Pancreas (tissue), 10 donors: ENCODE data around the gene MYH6. TPM values are rescaled to one million over a fixed set of nuclear protein-coding genes. Genes with fewer than 3 reads are reported as not detected.
A peak's percentile ranks its signal among the peaks of the same experiment; 100 is the strongest.

ENCODE experiments used
- ATAC-seq, 4 donors: fragments of 200-7000 bp; cut with Tn5 transposase; one replicate each; pipeline versions ENCODE4 v1.8.0 to v1.9.1; 2020; ENCODE audit warnings: mild to moderate bottlenecking in 4 of 4, moderate library complexity in 4 of 4
- DNase-seq, 6 donors: peaks; one replicate each; pipeline ENCODE4 v3.0.0-alpha.2; 2020
- FAIRE-seq: peaks from 2 replicates; lab custom pipeline; 2012; peaks lifted over from hg19 to GRCh38; lab: Jason Lieb, UNC
- H3K27ac ChIP-seq, 4 donors: fragments of 200-600 bp; sonication (generic); 1 replicate in 3 of 4; 2 replicates in 1 of 4; pipeline versions ENCODE4 v1.5.0 to v1.8.0; 2020
- H3K27me3 ChIP-seq, 4 donors: fragments of 200-600 bp; one replicate each; pipeline ENCODE4 v1.8.0; 2021
- H3K36me3 ChIP-seq, 3 donors: fragments of 200-600 bp; sonication (generic) in 1 of 3; one replicate each; pipeline versions ENCODE4 v1.5.0 to v1.8.0; 2020 to 2021
- H3K4me1 ChIP-seq, 3 donors: fragments of 200-600 bp; one replicate each; pipeline ENCODE4 v1.8.0; 2021
- H3K4me3 ChIP-seq, 4 donors: fragments of 200-600 bp; sonication (generic) in 2 of 4; one replicate each; pipeline versions ENCODE4 v1.5.0 to v1.8.0; 2020 to 2021
- H3K9me3 ChIP-seq, 4 donors: fragments of 200-600 bp; one replicate each; pipeline ENCODE4 v1.8.0; 2021
- CTCF ChIP-seq, 4 donors: fragments of 200-600 bp; sonication (generic) in 3 of 4; IDR thresholded peaks; one replicate each; pipeline versions ENCODE4 v1.5.0 to v1.8.0; 2021; ENCODE audit warnings: antibody characterized with exemption in 4 of 4
- WGBS, 2 donors: extraction: QIAGEN DNeasy Blood & Tissue Kit; methylation state at CpG; one replicate each; pipeline ENCODE4 v1.1.7; 2013; 5-methylcytosine and 5-hydroxymethylcytosine counted together
- intact Hi-C, 3 donors: fragments of 100-400 bp; cut with DNase I; formaldehyde crosslinking; loops; one replicate each; pipeline versions ENCODE4 v1.11.1 to v1.14.2; 2022
- polyA plus RNA-seq, 2 donors: library from polyadenylated mRNA; stranded (reverse); fragments of 200-250 nt; gene quantifications; one replicate each; pipeline ENCODE4 v1.2.3, GENCODE V29; 2013
- total RNA-seq, 6 donors: library from RNA; stranded (reverse); fragmentation: NEBNext Ultra II Directional in 4 of 6; extraction: Animal tissue kit (Norgen Biotek cat#: 25700) in 4 of 6; gene quantifications; one replicate each; pipeline versions ENCODE4 v1.2.1 to v1.2.4, GENCODE V29; 2021 to 2023
- donor health status: healthy with polysubstance abuse.
- donor health status: DM: no; HTN: no; CAD: no; lungs with moderate emphysema.
- donor health status: DM: no; HTN: no; CAD: no.
- donor health status: control.
- donor health status: control.
- donor health status: Bipolar disorder and iron deficiency.
- donor health status: DM: yes; HTN: yes; CAD: no.
- donor health status: DM: no; HTN: no; CAD: no.
- donor health status: DM: no; HTN: no; CAD: no.
- donor health status: DM: yes; HTN: yes; CAD: no.

Gene MYH6
- total and polyA plus RNA-seq, 8 donors: 0.03 to 0.72 (median 0.11) TPM; not detected in 2

DNA sequence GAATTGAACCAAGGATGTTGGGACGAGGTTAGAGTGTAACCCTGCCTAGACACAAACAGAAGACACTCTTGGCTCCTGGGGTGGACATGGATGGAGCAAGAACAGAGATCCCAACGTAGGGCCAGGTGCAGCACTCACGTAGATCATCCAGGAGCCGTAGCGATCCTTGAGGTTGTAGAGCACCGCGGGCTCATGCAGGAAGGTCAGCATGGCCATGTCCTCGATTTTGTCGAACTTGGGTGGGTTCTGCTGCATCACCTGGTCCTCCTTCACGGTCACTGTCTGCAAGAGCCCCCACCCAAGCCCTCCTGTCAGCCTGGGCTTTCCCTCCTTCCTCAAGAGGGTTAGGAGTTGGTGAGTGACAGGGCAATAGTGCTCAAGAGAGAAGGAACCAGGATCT, 24.9 kb upstream of the MYH6 start:
- no peaks in the 10 kb centered on the region for H3K9me3 ChIP-seq
- H3K27me3 ChIP-seq: no peaks in the 10 kb centered on the region
- no peak for ATAC-seq
- peak in 1 of 6 donors; percentile 19 for DNase-seq
- no peaks in the 10 kb centered on the region for H3K36me3 ChIP-seq
- H3K4me3 ChIP-seq: no peak overlapping the region
- no peak overlapping the region for H3K27ac ChIP-seq
- intact Hi-C loops: no loop called here
- 61 to 63% methylated on average over 10 of the region's 10 CpGs for WGBS, 2 donors
- H3K4me1 ChIP-seq: no peaks in the 10 kb centered on the region
- no peak for TF ChIP-seq CTCF (IDR thresholded peaks at IDR 0.05)
- FAIRE-seq: no peak

- ATAC-seq: no peak
- DNase-seq: peak in 1 of 6 donors; percentile 21
- Histone ChIP-seq H3K4me3 (no peak overlapping the region), H3K27ac (no peak overlapping the region), H3K36me3 (no peaks in the 10 kb centered on the region), H3K9me3 (no peaks in the 10 kb centered on the region), H3K27me3 (no peaks in the 10 kb centered on the region), H3K4me1 (no peaks in the 10 kb centered on the region)
- intact Hi-C loops: no loop called here
- TF ChIP-seq CTCF (IDR thresholded peaks at IDR 0.05): no peak
- no peak for FAIRE-seq
- WGBS, 2 donors: 59 to 66% methylated on average over 17 of the region's 17 CpGs
Measured at GRCh38 chr14:23432102-23432925, 24.2 kb upstream of the MYH6 start.

GRCh38 chr14:23431486-23431885, 23.4 kb upstream of the MYH6 start:
- H3K9me3 ChIP-seq: no peaks in the 10 kb centered on the region
- DNase-seq (peak in 1 of 6 donors; percentile 43), FAIRE-seq (no peak), ATAC-seq (no peak)
- WGBS, 2 donors: 61 to 81% methylated on average over 10 of the region's 10 CpGs
- no peaks in the 10 kb centered on the region for H3K27me3 ChIP-seq
- no peaks in the 10 kb centered on the region for H3K4me1 ChIP-seq
- no peaks in the 10 kb centered on the region for H3K36me3 ChIP-seq
- H3K27ac ChIP-seq: no peak overlapping the region
- no peak overlapping the region for H3K4me3 ChIP-seq
- intact Hi-C loops: no loop called here
- no peak for TF ChIP-seq CTCF (IDR thresholded peaks at IDR 0.05)

DNA sequence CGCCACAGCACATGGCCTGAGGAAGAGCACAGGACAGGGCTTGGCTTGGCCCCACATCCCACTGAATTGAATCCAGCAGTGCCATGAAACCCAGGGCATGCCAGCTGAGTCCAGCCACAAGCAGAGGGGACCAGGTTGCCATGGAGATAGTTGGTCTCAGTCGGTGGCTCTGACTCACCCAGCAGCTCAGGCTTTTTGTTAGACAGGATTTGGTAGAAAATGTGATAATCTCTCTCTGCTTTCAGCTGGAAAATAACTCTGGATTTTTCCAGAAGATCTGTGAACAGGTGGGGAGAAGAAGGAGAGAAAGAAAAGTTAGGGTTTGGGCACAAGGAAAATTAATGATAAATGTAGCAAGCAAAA, 22.6 kb upstream of the MYH6 start:
- no peak overlapping the region for H3K4me3 ChIP-seq
- no peak for FAIRE-seq
- H3K27me3 ChIP-seq: no peaks in the 10 kb centered on the region
- no peaks in the 10 kb centered on the region for H3K36me3 ChIP-seq
- H3K27ac ChIP-seq: no peak overlapping the region
- H3K4me1 ChIP-seq: no peaks in the 10 kb centered on the region
- ATAC-seq: peak in 1 of 4 donors; percentile 61
- TF ChIP-seq CTCF (IDR thresholded peaks at IDR 0.05): no peak
- DNase-seq: no peak
- WGBS, 2 donors: 26 to 50% methylated on average over 2 of the region's 2 CpGs
- H3K9me3 ChIP-seq: no peaks in the 10 kb centered on the region
- intact Hi-C loops: no loop called here
